GM12878 (cell line): ENCODE data around the gene TSPAN11. TPM values are rescaled to one million over a fixed set of nuclear protein-coding genes. Genes with fewer than 3 reads are reported as not detected.

Experiments used
- ATAC-seq: fragments of 200-7000 bp; cut with Tn5 transposase; 3 replicates; pipeline ENCODE4 v1.9.1; 2020; ENCODE audit warnings: mild to moderate bottlenecking, moderate library complexity
- BruUV-seq: library from RNA; stranded (reverse); fragments of 400-500 nt; replicated peaks from 2 replicates; lab custom pipeline; 2021; lab: Mats Ljungman, UMichigan
- CTCF ChIA-PET: fragments of 300-600 bp; sonication (Branson Sonifier 250); formaldehyde crosslinking; extraction: SDS; loops from one replicate; lab custom pipeline; 2021; ENCODE audit warnings: inconsistent platforms; lab: Yijun Ruan, JAX
- POLR2A ChIA-PET: fragments of 350-600 bp; formaldehyde crosslinking; extraction: SDS; loops from one replicate; lab custom pipeline; 2021; ENCODE audit warnings: inconsistent platforms; lab: Charles Lee
- RAD21 ChIA-PET: fragments of 300-600 bp; sonication (Branson Sonifier 250); formaldehyde crosslinking; loops from one replicate; lab custom pipeline; 2023; ENCODE audit warnings: antibody characterized with exemption; ENCODE audit not compliant: unreplicated experiment; lab: Charles Lee
- SMC1A ChIA-PET: fragments of 300-600 bp; sonication (Branson Sonifier 250); formaldehyde crosslinking; loops from one replicate; lab custom pipeline; 2023; ENCODE audit not compliant: unreplicated experiment, uncharacterized antibody; lab: Charles Lee
- DNase-seq: peaks from one replicate; pipeline ENCODE4 v3.0.0-alpha.2; 2011; ENCODE audit warnings: low read depth, low spot score
- FAIRE-seq: peaks from 3 replicates; lab custom pipeline; 2011; peaks lifted over from hg19 to GRCh38; lab: Jason Lieb, UNC
- H2AFZ ChIP-seq: 2 replicates; pipeline ENCODE4 v1.6.0; 2011; ENCODE audit warnings: low read depth, low read length, control low read depth; ENCODE audit not compliant: control insufficient read depth
- H3K27ac ChIP-seq: 2 replicates; pipeline ENCODE4 v1.5.1; 2011; ENCODE audit warnings: control low read depth; ENCODE audit not compliant: control insufficient read depth, insufficient read depth
- H3K27me3 ChIP-seq, 2 experiments: replicated peaks in 1 of 2; 2 replicates each; pipeline versions ENCODE4 v1.6.0 to v1.6.1; 2011; ENCODE audit warnings: low read length in 1 of 2; ENCODE audit not compliant: control insufficient read depth in 2 of 2, insufficient read depth in 2 of 2
- H3K36me3 ChIP-seq, 2 experiments: 2 replicates each; pipeline ENCODE4 v1.5.1; 2011; ENCODE audit warnings: low read length in 1 of 2; ENCODE audit not compliant: control insufficient read depth in 2 of 2, insufficient read depth in 2 of 2
- H3K4me1 ChIP-seq: 2 replicates; pipeline ENCODE4 v1.6.1; 2011; ENCODE audit warnings: mild to moderate bottlenecking, low read length, moderate library complexity, mixed read lengths; ENCODE audit not compliant: control insufficient read depth, insufficient read depth
- H3K4me2 ChIP-seq: 2 replicates; pipeline ENCODE4 v1.6.0; 2011; ENCODE audit warnings: control low read depth; ENCODE audit not compliant: control insufficient read depth, insufficient read depth
- H3K4me3 ChIP-seq: fragments of 200-600 bp; sonication (generic); 2 replicates; pipeline ENCODE4 v1.5.1; 2016
- H3K79me2 ChIP-seq: 2 replicates; pipeline ENCODE4 v1.6.0; 2011; ENCODE audit warnings: low read length; ENCODE audit not compliant: control insufficient read depth, insufficient read depth
- H3K9ac ChIP-seq: 2 replicates; pipeline ENCODE4 v1.8.0; 2011; ENCODE audit warnings: low read length, control low read depth, mixed read lengths; ENCODE audit not compliant: control insufficient read depth, insufficient read depth
- H3K9me3 ChIP-seq: replicated peaks from 3 replicates; pipeline ENCODE4 v1.5.1; 2011; ENCODE audit warnings: mild to moderate bottlenecking, low read length; ENCODE audit not compliant: control insufficient read depth, insufficient read depth
- H4K20me1 ChIP-seq: 2 replicates; pipeline ENCODE4 v1.6.0; 2011; ENCODE audit not compliant: control insufficient read depth, insufficient read depth
- CHD4 ChIP-seq: fragments of 200-600 bp; sonication (generic); IDR thresholded peaks from 2 replicates; pipeline ENCODE4 v1.6.1; 2016; ENCODE audit warnings: mild to moderate bottlenecking
- KLF5 ChIP-seq: fragments of 450-650 bp; IDR thresholded peaks from 2 replicates; pipeline ENCODE4 v1.6.1; 2014; ENCODE audit warnings: mild to moderate bottlenecking; ENCODE audit not compliant: partially characterized antibody
- NFYB ChIP-seq: IDR thresholded peaks from 2 replicates; pipeline ENCODE4 v1.6.1; 2011; ENCODE audit warnings: low read depth, mild to moderate bottlenecking, low read length, improper control_type of control experiment, moderate library complexity; ENCODE audit not compliant: insufficient read depth
- RBBP5 ChIP-seq: fragments of 200-600 bp; sonication (generic); conservative IDR thresholded peaks from 2 replicates; pipeline ENCODE4 v1.6.1; 2016
- WGBS: methylation state at CpG from one replicate; pipeline ENCODE4 v1.1.6; 2016; ENCODE audit warnings: low lambda C conversion rate; ENCODE audit not compliant: insufficient replicate concordance, insufficient coverage; ENCODE audit errors: missing lambda C conversion rate; 5-methylcytosine and 5-hydroxymethylcytosine counted together
- in situ Hi-C: fragments of 300-500 bp; cut with MboI; formaldehyde crosslinking; loops from 9 replicates; pipeline ENCODE4 v1.14.3; 2018; ENCODE audit warnings: mixed read lengths
- intact Hi-C: fragments of 100-400 bp; cut with micrococcal nuclease; formaldehyde crosslinking; loops from one replicate; pipeline ENCODE4 v1.14.2; 2022; ENCODE audit not compliant: unreplicated experiment
- polyA plus RNA-seq, 11 experiments: library from polyadenylated mRNA; depleted of rRNA in 4 of 11; unstranded in 6 of 11; stranded (reverse) in 5 of 11; fragments of >200 nt; fragmentation: Nextera tagmentation in 4 of 11; fragmentation: Illumina TruSeq in 1 of 11; extraction: Ambion mirVana in 4 of 11; extraction: Trizol in 1 of 11; gene quantifications; 1 replicate in 1 of 11; 2 replicates in 10 of 11; pipeline versions ENCODE4 v1.2.1 to v1.2.3, GENCODE V29; 2011 to 2016; ENCODE audit warnings: inconsistent platforms in 2 of 11, missing spikeins in 2 of 11, low read depth in 1 of 11
- total RNA-seq, 4 experiments: library from RNA; depleted of rRNA in 3 of 4; stranded (reverse); fragments of >200 nt in 3 of 4; fragmentation: Illumina TruSeq in 1 of 4; extraction: Trizol in 1 of 4; gene quantifications; 2 replicates each; pipeline versions ENCODE4 v1.2.1 to v1.2.3, GENCODE V29; 2013 to 2021
- TF ChIP-seq, protein P1 (sequence below): IDR thresholded peaks from 2 replicates; pipeline ENCODE4 v1.6.1; 2011; ENCODE audit warnings: borderline replicate concordance, low read depth, mild to moderate bottlenecking, moderate library complexity, mixed read lengths, low read length; ENCODE audit not compliant: insufficient read depth; ENCODE audit errors: extremely low read length
- TF ChIP-seq, protein P2 (sequence below): fragments of 450-650 bp; IDR thresholded peaks from 2 replicates; pipeline ENCODE4 v1.6.1; 2017; ENCODE audit warnings: mild to moderate bottlenecking, low read depth, inconsistent platforms; ENCODE audit not compliant: poor library complexity, severe bottlenecking
- TF ChIP-seq, protein P3 (sequence below): fragments of 450-650 bp; IDR thresholded peaks from 2 replicates; pipeline ENCODE4 v1.6.1; 2017; ENCODE audit warnings: antibody characterized with exemption, mild to moderate bottlenecking, moderate library complexity

The TSPAN11 gene
- total and polyA plus RNA-seq, 10 of the 15 experiments (the other 5 are each of a cell fraction or from before 2014, with no cell fraction given): under 0.01 to 0.27 (median 0.04) TPM; not detected in 6

DNA sequence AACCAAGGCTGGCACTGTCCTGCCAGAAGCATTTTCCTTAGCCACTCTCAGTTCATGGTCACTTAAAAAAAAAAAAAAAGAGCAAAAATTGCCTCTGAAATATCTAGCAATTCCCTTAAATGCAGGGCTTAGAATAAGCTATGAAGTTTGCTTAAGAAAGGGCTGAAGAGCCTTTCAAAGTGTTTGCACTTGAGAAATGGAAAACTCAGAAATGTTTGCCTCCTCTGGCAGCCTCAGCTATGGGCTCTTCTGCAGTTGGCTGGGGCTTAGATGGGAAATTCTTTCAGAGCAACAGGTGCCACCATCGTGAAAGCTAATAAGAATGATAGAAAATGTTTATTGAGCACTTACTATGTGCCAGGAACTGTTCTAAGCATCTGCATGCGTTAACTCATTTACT, 48.5 kb upstream of the TSPAN11 start:
- no peak for TF ChIP-seq RBBP5
- TF ChIP-seq, protein P1, sequence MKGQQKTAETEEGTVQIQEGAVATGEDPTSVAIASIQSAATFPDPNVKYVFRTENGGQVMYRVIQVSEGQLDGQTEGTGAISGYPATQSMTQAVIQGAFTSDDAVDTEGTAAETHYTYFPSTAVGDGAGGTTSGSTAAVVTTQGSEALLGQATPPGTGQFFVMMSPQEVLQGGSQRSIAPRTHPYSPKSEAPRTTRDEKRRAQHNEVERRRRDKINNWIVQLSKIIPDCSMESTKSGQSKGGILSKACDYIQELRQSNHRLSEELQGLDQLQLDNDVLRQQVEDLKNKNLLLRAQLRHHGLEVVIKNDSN: no peak
- TF ChIP-seq CHD4: no peak
- TF ChIP-seq, protein P2, sequence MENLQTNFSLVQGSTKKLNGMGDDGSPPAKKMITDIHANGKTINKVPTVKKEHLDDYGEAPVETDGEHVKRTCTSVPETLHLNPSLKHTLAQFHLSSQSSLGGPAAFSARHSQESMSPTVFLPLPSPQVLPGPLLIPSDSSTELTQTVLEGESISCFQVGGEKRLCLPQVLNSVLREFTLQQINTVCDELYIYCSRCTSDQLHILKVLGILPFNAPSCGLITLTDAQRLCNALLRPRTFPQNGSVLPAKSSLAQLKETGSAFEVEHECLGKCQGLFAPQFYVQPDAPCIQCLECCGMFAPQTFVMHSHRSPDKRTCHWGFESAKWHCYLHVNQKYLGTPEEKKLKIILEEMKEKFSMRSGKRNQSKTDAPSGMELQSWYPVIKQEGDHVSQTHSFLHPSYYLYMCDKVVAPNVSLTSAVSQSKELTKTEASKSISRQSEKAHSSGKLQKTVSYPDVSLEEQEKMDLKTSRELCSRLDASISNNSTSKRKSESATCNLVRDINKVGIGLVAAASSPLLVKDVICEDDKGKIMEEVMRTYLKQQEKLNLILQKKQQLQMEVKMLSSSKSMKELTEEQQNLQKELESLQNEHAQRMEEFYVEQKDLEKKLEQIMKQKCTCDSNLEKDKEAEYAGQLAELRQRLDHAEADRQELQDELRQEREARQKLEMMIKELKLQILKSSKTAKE: no peak
- no peak for TF ChIP-seq KLF5
- TF ChIP-seq NFYB: no peak
- TF ChIP-seq, protein P3, sequence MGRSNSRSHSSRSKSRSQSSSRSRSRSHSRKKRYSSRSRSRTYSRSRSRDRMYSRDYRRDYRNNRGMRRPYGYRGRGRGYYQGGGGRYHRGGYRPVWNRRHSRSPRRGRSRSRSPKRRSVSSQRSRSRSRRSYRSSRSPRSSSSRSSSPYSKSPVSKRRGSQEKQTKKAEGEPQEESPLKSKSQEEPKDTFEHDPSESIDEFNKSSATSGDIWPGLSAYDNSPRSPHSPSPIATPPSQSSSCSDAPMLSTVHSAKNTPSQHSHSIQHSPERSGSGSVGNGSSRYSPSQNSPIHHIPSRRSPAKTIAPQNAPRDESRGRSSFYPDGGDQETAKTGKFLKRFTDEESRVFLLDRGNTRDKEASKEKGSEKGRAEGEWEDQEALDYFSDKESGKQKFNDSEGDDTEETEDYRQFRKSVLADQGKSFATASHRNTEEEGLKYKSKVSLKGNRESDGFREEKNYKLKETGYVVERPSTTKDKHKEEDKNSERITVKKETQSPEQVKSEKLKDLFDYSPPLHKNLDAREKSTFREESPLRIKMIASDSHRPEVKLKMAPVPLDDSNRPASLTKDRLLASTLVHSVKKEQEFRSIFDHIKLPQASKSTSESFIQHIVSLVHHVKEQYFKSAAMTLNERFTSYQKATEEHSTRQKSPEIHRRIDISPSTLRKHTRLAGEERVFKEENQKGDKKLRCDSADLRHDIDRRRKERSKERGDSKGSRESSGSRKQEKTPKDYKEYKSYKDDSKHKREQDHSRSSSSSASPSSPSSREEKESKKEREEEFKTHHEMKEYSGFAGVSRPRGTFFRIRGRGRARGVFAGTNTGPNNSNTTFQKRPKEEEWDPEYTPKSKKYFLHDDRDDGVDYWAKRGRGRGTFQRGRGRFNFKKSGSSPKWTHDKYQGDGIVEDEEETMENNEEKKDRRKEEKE: no peak
- FAIRE-seq (no peak), ATAC-seq (no peak)

More for the DNA sequence above, 48.5 kb upstream of the TSPAN11 start:
- ChIA-PET RAD21 (interaction anchor here (0.6 kb wide), 1 partner anchor 1524 kb away, joined by 4 read pairs; no protein-coding TSS in a partner anchor), CTCF (interaction anchor here (0.8 kb wide), 1 partner anchor 31 kb away, joined by 3 read pairs; no protein-coding TSS in a partner anchor), POLR2A (no interaction called here), SMC1A (no interaction called here)
- in situ Hi-C loops (no loop called here), intact Hi-C loops (no loop called here)
- Histone ChIP-seq H3K36me3 (no peaks in the 10 kb centered on the region), H3K4me2 (no peak overlapping the region), H3K9me3 (no peaks in the 10 kb centered on the region), H3K4me3 (no peak overlapping the region), H3K4me1 (no peaks in the 10 kb centered on the region), H3K27ac (no peak overlapping the region), H4K20me1 (no peaks in the 10 kb centered on the region), H3K79me2 (no peaks in the 10 kb centered on the region), H2AFZ (no peak overlapping the region), H3K9ac (no peak overlapping the region), H3K27me3 (no peaks in the 10 kb centered on the region)
- BruUV-seq: no TSS peak
- no peak for DNase-seq
- 42% methylated on average over 2 of the region's 2 CpGs for WGBS
